ENCODE results near the gene CACNA1F. TPM values are rescaled to one million over a fixed set of nuclear protein-coding genes. Genes with fewer than 3 reads are reported as not detected.

The CACNA1F gene
- total RNA-seq, 1 experiment from 2014 or later = not detected

DNA sequence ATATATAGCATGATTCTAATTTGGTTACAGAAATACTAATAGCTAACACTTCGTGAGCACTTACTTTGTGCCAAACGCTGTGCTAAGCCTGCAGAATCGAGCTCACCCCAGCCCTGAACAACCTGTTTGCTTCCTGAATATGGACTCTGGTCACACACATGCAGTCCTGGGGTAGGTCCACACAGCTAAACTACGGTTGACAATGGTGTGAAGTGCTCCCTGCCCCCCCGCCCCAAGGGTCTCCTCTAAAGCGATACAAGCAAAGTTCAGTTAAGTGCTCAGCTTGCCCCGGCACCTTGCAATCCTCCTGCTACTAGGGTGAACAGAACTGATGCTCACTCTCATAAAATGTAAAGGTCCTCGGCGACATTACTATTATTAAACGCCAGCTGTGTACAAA, 30.5 kb upstream of the CACNA1F start:
- TF ChIP-seq, protein P1, sequence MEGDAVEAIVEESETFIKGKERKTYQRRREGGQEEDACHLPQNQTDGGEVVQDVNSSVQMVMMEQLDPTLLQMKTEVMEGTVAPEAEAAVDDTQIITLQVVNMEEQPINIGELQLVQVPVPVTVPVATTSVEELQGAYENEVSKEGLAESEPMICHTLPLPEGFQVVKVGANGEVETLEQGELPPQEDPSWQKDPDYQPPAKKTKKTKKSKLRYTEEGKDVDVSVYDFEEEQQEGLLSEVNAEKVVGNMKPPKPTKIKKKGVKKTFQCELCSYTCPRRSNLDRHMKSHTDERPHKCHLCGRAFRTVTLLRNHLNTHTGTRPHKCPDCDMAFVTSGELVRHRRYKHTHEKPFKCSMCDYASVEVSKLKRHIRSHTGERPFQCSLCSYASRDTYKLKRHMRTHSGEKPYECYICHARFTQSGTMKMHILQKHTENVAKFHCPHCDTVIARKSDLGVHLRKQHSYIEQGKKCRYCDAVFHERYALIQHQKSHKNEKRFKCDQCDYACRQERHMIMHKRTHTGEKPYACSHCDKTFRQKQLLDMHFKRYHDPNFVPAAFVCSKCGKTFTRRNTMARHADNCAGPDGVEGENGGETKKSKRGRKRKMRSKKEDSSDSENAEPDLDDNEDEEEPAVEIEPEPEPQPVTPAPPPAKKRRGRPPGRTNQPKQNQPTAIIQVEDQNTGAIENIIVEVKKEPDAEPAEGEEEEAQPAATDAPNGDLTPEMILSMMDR (conservative IDR thresholded peaks at IDR 0.05) = no peak
- no peak for TF ChIP-seq EZH2 (IDR thresholded peaks at IDR 0.05; ENCODE audit: low read depth)
- intact Hi-C loops (cut with micrococcal nuclease; ENCODE audit: unreplicated experiment) = no loop called here
- H3K9me2 ChIP-seq (ENCODE audit: insufficient read depth) = no peaks in the 10 kb centered on the region
- H3K4me3 ChIP-seq = no peak overlapping the region
- H3K79me2 ChIP-seq (ENCODE audit: low read depth) = no peaks in the 10 kb centered on the region
- H2AFZ ChIP-seq = no peak overlapping the region
- H3K36me3 ChIP-seq (ENCODE audit: low read depth) = no peaks in the 10 kb centered on the region
- POLR2A ChIA-PET (ENCODE audit: unreplicated experiment) = no interaction called here
- no peaks in the 10 kb centered on the region for H3K9me3 ChIP-seq (ENCODE audit: insufficient read depth, low read depth)
- H3K27ac ChIP-seq = no peak overlapping the region
- CTCF ChIA-PET = interaction anchor here (0.6 kb wide), 1 partner anchor 71 kb away, joined by 6 read pairs; no protein-coding TSS in a partner anchor
- BruUV-seq (replicated peaks) = no TSS peak
- no peak overlapping the region for H3K4me2 ChIP-seq
- H3F3A ChIP-seq (ENCODE audit: insufficient read depth, low read depth) = no peaks in the 10 kb centered on the region
- no peaks in the 10 kb centered on the region for H3K27me3 ChIP-seq (ENCODE audit: insufficient read depth, low read depth)
- DNase-seq = no peak
- H3K4me1 ChIP-seq (replicated peaks; ENCODE audit: insufficient read depth) = no peaks in the 10 kb centered on the region
- H4K20me1 ChIP-seq (ENCODE audit: insufficient read depth) = no peaks in the 10 kb centered on the region

DNA sequence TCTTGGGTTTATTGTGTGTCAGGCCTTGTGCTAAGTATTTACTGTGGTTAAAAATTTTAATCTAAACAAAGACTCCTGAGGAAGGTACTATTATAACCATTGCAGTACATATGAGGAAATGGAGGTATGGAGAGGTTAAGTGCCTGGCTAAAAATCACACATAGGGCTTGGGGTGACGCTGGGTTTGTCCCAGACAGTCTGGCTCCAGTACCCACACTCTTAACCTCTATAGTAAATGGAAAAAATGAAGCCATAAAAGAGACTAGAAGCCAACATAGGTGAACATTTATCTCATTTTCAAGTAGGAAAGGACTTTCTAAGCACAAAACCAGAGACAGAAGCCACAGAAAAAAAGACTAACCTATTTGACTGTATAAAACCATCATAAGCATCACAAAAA, 29.5 kb upstream of the CACNA1F start:
- TF ChIP-seq EZH2 (IDR thresholded peaks at IDR 0.05; ENCODE audit: low read depth) = no peak
- TF ChIP-seq, protein P1 (conservative IDR thresholded peaks at IDR 0.05) = no peak
- no TSS peak for BruUV-seq (replicated peaks)
- no peaks in the 10 kb centered on the region for H3K9me2 ChIP-seq (ENCODE audit: insufficient read depth)
- H3K4me2 ChIP-seq = no peak overlapping the region
- no peaks in the 10 kb centered on the region for H3K4me1 ChIP-seq (replicated peaks; ENCODE audit: insufficient read depth)
- H3K4me3 ChIP-seq = no peak overlapping the region
- H3K9me3 ChIP-seq (ENCODE audit: insufficient read depth, low read depth) = no peaks in the 10 kb centered on the region
- H3K27me3 ChIP-seq (ENCODE audit: insufficient read depth, low read depth) = no peaks in the 10 kb centered on the region
- intact Hi-C loops (cut with micrococcal nuclease; ENCODE audit: unreplicated experiment) = no loop called here
- POLR2A ChIA-PET (ENCODE audit: unreplicated experiment) = no interaction called here
- no peak for DNase-seq
- H3F3A ChIP-seq (ENCODE audit: insufficient read depth, low read depth) = no peaks in the 10 kb centered on the region
- H3K36me3 ChIP-seq (ENCODE audit: low read depth) = no peaks in the 10 kb centered on the region
- no peaks in the 10 kb centered on the region for H4K20me1 ChIP-seq (ENCODE audit: insufficient read depth)
- no peak overlapping the region for H2AFZ ChIP-seq
- no peaks in the 10 kb centered on the region for H3K79me2 ChIP-seq (ENCODE audit: low read depth)
- CTCF ChIA-PET = no interaction called here
- no peak overlapping the region for H3K27ac ChIP-seq

DNA sequence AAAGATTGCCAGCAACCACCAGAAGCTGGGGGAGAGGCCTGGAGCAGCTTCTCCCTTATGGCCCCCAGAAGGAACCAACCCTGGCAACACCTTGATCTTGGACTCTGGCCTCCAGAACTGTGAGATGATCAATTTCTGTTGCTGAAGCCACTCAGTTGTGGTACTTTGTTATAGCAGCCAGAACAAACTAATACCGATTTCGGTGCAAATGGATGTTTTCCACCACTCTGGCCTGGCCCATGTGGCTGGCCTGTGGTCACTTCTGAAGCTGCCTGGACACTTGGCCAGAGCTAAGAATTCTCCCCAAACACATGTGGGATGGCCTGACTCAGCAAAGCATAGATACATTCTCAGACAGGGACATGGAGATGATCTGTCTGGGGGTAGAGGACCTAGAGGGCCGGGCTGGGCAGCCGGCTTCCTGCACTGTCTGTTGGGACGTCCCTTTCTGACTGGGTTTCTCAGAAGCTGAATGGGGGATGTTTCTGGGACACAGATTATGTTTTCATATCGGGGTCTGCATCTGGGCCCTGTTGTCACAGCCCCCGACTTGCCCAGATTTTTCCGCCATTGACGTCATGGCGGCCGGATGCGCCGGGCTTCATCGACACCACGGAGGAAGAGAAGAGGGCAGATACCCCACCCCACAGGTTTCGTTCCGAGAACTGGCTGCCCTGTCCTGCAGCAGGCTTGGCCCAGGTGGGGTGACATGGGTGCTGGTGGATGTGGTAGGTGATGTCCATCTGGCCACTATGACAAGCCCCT, 27.3 kb upstream of the CACNA1F start:
- Histone ChIP-seq H3K79me2 (ENCODE audit: low read depth) (no peaks in the 10 kb centered on the region), H3F3A (ENCODE audit: insufficient read depth, low read depth) (no peaks in the 10 kb centered on the region), H3K9me3 (ENCODE audit: insufficient read depth, low read depth) (no peaks in the 10 kb centered on the region), H3K27me3 (ENCODE audit: insufficient read depth, low read depth) (no peaks in the 10 kb centered on the region), H3K36me3 (ENCODE audit: low read depth) (no peaks in the 10 kb centered on the region), H2AFZ (no peak overlapping the region), H3K27ac (no peak overlapping the region), H3K9me2 (ENCODE audit: insufficient read depth) (no peaks in the 10 kb centered on the region), H3K4me3 (no peak overlapping the region), H3K4me1 (replicated peaks; ENCODE audit: insufficient read depth) (no peaks in the 10 kb centered on the region), H3K4me2 (no peak overlapping the region), H4K20me1 (ENCODE audit: insufficient read depth) (no peaks in the 10 kb centered on the region)
- no TSS peak for BruUV-seq (replicated peaks)
- DNase-seq = no peak
- ChIA-PET CTCF (no interaction called here), POLR2A (ENCODE audit: unreplicated experiment) (interaction anchor here (0.6 kb wide), 1 partner anchor 1021 kb away, joined by 6 read pairs; no protein-coding TSS in a partner anchor)
- TF ChIP-seq, protein P1 (conservative IDR thresholded peaks at IDR 0.05) = no peak
- TF ChIP-seq EZH2 (IDR thresholded peaks at IDR 0.05; ENCODE audit: low read depth) = no peak
- intact Hi-C loops (cut with micrococcal nuclease; ENCODE audit: unreplicated experiment) = no loop called here
